ENCODE data around the gene UBA1.

- TF ChIP-seq, protein P1, sequence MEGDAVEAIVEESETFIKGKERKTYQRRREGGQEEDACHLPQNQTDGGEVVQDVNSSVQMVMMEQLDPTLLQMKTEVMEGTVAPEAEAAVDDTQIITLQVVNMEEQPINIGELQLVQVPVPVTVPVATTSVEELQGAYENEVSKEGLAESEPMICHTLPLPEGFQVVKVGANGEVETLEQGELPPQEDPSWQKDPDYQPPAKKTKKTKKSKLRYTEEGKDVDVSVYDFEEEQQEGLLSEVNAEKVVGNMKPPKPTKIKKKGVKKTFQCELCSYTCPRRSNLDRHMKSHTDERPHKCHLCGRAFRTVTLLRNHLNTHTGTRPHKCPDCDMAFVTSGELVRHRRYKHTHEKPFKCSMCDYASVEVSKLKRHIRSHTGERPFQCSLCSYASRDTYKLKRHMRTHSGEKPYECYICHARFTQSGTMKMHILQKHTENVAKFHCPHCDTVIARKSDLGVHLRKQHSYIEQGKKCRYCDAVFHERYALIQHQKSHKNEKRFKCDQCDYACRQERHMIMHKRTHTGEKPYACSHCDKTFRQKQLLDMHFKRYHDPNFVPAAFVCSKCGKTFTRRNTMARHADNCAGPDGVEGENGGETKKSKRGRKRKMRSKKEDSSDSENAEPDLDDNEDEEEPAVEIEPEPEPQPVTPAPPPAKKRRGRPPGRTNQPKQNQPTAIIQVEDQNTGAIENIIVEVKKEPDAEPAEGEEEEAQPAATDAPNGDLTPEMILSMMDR (conservative IDR thresholded peaks at IDR 0.05; ENCODE audit: low read length) = no peak
- no peak for TF ChIP-seq EZH2phosphoT487 (IDR thresholded peaks at IDR 0.05; ENCODE audit: borderline replicate concordance)
These were observed 38.7 kb downstream of the UBA1 start for GRCh38 chrX:47232197-47232802.
